ENCODE measurements around the gene E4F1.

Gene E4F1

DNA sequence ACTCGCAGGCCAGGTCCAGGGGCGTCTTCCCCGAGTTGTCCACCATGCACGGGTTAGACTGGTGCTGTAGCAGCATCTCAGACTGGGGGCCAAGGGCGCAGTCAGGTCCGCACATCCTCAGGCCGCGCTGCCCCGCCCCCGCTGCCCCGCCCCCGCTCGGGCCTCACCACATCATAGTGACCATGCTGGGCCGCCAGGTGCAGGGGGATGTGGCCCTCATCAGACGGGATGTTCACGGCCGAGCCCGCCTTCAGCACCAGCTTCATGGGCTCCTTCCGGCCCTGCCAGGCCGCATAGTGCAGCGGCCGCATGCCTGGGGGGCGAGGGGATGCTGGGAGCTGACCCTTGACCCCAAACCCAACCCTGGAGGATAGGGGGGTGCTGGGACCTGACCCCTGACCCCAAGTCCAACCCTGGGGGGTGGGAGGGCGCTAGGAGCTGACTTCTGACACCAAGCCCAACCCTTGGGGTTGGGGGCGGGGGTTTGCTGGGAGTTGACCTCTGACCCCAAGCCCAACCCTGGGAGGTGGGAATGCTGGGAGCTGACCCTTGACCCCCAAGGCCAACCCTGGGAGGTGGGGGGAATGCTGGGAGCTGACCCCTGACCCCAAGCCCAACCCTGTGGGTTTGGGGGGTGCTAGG is 34.0 kb upstream of the E4F1 start:
- no peaks in the 10 kb centered on the region for H3K9me2 ChIP-seq (replicated peaks; ENCODE audit: control insufficient read depth, low read length)
- TF ChIP-seq, protein P1, sequence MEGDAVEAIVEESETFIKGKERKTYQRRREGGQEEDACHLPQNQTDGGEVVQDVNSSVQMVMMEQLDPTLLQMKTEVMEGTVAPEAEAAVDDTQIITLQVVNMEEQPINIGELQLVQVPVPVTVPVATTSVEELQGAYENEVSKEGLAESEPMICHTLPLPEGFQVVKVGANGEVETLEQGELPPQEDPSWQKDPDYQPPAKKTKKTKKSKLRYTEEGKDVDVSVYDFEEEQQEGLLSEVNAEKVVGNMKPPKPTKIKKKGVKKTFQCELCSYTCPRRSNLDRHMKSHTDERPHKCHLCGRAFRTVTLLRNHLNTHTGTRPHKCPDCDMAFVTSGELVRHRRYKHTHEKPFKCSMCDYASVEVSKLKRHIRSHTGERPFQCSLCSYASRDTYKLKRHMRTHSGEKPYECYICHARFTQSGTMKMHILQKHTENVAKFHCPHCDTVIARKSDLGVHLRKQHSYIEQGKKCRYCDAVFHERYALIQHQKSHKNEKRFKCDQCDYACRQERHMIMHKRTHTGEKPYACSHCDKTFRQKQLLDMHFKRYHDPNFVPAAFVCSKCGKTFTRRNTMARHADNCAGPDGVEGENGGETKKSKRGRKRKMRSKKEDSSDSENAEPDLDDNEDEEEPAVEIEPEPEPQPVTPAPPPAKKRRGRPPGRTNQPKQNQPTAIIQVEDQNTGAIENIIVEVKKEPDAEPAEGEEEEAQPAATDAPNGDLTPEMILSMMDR (IDR thresholded peaks at IDR 0.05; ENCODE audit: low read depth, low read length, poor library complexity, severe bottlenecking) = no peak
- no peak for TF ChIP-seq EZH2phosphoT487 (IDR thresholded peaks at IDR 0.05; ENCODE audit: borderline replicate concordance, low read length)
- no peaks in the 10 kb centered on the region for H4K20me1 ChIP-seq (ENCODE audit: control insufficient read depth, insufficient read depth, low read depth, low read length)
- H3K36me3 ChIP-seq (ENCODE audit: control insufficient read depth, low read length) = no peaks in the 10 kb centered on the region
- H3K9me3 ChIP-seq (ENCODE audit: control insufficient read depth, insufficient read depth, low read length) = no peaks in the 10 kb centered on the region
- no peak overlapping the region for H3K4me3 ChIP-seq (ENCODE audit: low read length)
- no peaks in the 10 kb centered on the region for H3K79me2 ChIP-seq (ENCODE audit: control insufficient read depth, low read length)
- H3K4me2 ChIP-seq (ENCODE audit: low read length) = no peak overlapping the region
- no peak overlapping the region for H3K27ac ChIP-seq (ENCODE audit: low read depth, low read length)
- peaks cover 12% of the 10 kb centered on the region for H3K27me3 ChIP-seq (ENCODE audit: control insufficient read depth, low read length)
- no peaks in the 10 kb centered on the region; the same call in 1 of the 2 replicates for H3K4me1 ChIP-seq (ENCODE audit: control insufficient read depth, low read length)
- no peaks in the 10 kb centered on the region for H3F3A ChIP-seq (ENCODE audit: control insufficient read depth, insufficient read depth)

DNA sequence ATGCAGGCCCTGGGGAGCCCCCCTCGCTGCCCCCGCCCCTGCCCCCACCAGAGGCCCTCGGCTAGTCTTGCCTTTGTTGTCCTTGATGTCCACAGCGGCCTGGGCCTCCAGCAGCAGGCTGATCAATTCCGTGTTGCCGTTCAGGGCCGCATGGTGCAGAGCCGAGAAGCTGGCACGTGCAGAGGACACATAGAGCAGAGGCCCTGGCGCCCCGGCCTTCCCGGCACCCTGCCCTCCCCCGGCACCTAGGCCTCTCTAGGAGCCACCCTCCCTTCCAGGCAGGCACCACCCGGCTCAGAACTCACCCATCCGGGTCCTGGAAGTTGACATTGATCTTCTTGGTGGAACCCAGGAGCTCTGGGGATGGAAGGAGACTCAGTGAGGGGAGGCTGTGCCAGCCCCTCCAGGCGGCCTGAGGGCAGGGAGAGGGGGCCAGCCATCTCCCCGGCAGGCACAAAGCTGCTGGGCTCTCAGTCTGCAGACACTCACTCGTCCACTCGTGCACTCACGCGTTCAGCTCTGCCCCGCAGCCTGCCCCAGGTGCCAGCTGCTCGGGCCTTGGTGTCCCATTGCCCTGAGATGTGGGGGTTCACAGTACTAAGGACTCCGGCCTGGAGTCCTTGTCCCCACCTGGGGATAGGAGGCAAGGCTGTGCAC is 33.3 kb upstream of the E4F1 start:
- Histone ChIP-seq H3K27me3 (ENCODE audit: control insufficient read depth, low read length) (peaks cover 19% of the 10 kb centered on the region), H3K79me2 (ENCODE audit: control insufficient read depth, low read length) (no peaks in the 10 kb centered on the region)

DNA sequence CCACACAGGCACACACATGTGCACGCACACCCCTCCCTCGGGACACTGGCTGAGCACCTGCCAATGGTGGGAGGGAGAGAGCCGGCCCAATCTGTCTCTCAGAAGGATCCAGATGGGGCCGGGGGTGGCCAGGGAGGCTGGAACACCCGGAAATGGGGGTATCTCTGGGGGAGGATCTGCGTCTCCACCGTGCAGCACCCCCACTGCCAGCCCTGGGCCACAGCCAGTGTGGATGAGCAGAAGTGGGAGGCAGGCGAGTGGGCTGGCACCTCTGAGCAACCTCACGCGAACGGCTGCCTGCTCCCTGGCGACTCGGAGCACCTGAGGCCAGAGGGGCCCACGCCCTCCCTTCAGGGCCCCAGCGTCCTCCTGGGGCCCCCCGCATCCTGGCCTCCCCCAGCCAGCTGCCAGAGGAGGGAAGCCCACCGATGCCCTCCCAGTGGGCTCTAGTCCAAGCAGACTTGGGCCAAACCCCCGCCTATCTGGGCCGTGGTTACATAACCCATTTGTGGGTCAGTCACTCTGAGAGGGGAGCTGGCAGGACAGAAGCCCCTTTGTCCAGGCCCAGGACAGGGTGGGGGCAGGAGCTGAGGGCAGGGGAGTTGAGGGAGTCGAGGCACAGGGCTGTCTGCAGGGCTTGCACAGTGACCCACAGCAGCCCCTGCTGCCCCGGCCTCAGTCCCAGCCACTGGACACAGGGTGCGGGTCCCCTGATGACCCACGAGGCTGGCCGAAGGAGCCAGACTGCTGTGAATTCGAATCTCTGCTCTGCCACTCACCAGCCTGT is 32.5 kb upstream of the E4F1 start:
- H3K4me3 ChIP-seq (ENCODE audit: low read length) = no peak overlapping the region
- TF ChIP-seq, protein P1 (IDR thresholded peaks at IDR 0.05; ENCODE audit: low read depth, low read length, poor library complexity, severe bottlenecking) = no peak
- TF ChIP-seq EZH2phosphoT487 (IDR thresholded peaks at IDR 0.05; ENCODE audit: borderline replicate concordance, low read length) = no peak

More for the DNA sequence above, 33.3 kb upstream of the E4F1 start:
- H3K9me3 ChIP-seq (ENCODE audit: control insufficient read depth, insufficient read depth, low read length) = no peaks in the 10 kb centered on the region
- no peaks in the 10 kb centered on the region for H3F3A ChIP-seq (ENCODE audit: control insufficient read depth, insufficient read depth)
- peaks cover 2% of the 10 kb centered on the region; the same call in 1 of the 2 replicates for H4K20me1 ChIP-seq (ENCODE audit: control insufficient read depth, insufficient read depth, low read depth, low read length)
- no peak overlapping the region for H3K4me2 ChIP-seq (ENCODE audit: low read length)
- no peak overlapping the region for H3K27ac ChIP-seq (ENCODE audit: low read depth, low read length)
- H3K4me3 ChIP-seq (ENCODE audit: low read length) = no peak overlapping the region
- TF ChIP-seq, protein P1 (IDR thresholded peaks at IDR 0.05; ENCODE audit: low read depth, low read length, poor library complexity, severe bottlenecking) = no peak
- TF ChIP-seq EZH2phosphoT487 (IDR thresholded peaks at IDR 0.05; ENCODE audit: borderline replicate concordance, low read length) = no peak
- no peaks in the 10 kb centered on the region for H3K36me3 ChIP-seq (ENCODE audit: control insufficient read depth, low read length)
- peaks cover 2% of the 10 kb centered on the region for H3K4me1 ChIP-seq (ENCODE audit: control insufficient read depth, low read length)
- H3K9me2 ChIP-seq (replicated peaks; ENCODE audit: control insufficient read depth, low read length) = no peaks in the 10 kb centered on the region

More for the DNA sequence above, 32.5 kb upstream of the E4F1 start:
- Histone ChIP-seq H3K4me1 (ENCODE audit: control insufficient read depth, low read length) (peaks cover 9% of the 10 kb centered on the region), H3F3A (ENCODE audit: control insufficient read depth, insufficient read depth) (no peaks in the 10 kb centered on the region), H3K9me3 (ENCODE audit: control insufficient read depth, insufficient read depth, low read length) (no peaks in the 10 kb centered on the region), H3K79me2 (ENCODE audit: control insufficient read depth, low read length) (no peaks in the 10 kb centered on the region), H3K27ac (ENCODE audit: low read depth, low read length) (no peak overlapping the region), H3K9me2 (replicated peaks; ENCODE audit: control insufficient read depth, low read length) (no peaks in the 10 kb centered on the region), H4K20me1 (ENCODE audit: control insufficient read depth, insufficient read depth, low read depth, low read length) (peaks cover 5% of the 10 kb centered on the region; the same call in 1 of the 2 replicates), H3K4me2 (ENCODE audit: low read length) (no peak overlapping the region), H3K36me3 (ENCODE audit: control insufficient read depth, low read length) (no peaks in the 10 kb centered on the region), H3K27me3 (ENCODE audit: control insufficient read depth, low read length) (peaks cover 27% of the 10 kb centered on the region)
